Fibroblast of lung (primary cell): ENCODE data around the gene MSN. TPM values are rescaled to one million over a fixed set of nuclear protein-coding genes. Genes with fewer than 3 reads are reported as not detected.

Source experiments
- DNase-seq, 2 donors: peaks; one replicate each; pipeline versions ENCODE4 v3.0.0 to v3.0.0-alpha.2; 2010; ENCODE audit warnings: low read depth in 2 of 2
- H2AFZ ChIP-seq: 2 replicates; pipeline ENCODE4 v1.5.1; 2012; ENCODE audit warnings: low read length, control low read depth, inconsistent platforms
- H3K27ac ChIP-seq: 2 replicates; pipeline ENCODE4 v1.5.1; 2011; ENCODE audit warnings: low read length, control low read depth; ENCODE audit not compliant: insufficient read depth
- H3K27me3 ChIP-seq: 2 replicates; pipeline ENCODE4 v1.5.1; 2011; ENCODE audit warnings: mild to moderate bottlenecking, low read length; ENCODE audit not compliant: control insufficient read depth, insufficient read depth
- H3K36me3 ChIP-seq: 2 replicates; pipeline ENCODE4 v1.5.1; 2011; ENCODE audit warnings: low read length; ENCODE audit not compliant: control insufficient read depth, insufficient read depth
- H3K4me1 ChIP-seq: 2 replicates; pipeline ENCODE4 v1.5.1; 2011; ENCODE audit warnings: low read length; ENCODE audit not compliant: control insufficient read depth, insufficient read depth; ENCODE audit errors: extremely low read depth
- H3K4me2 ChIP-seq: 2 replicates; pipeline ENCODE4 v1.5.1; 2011; ENCODE audit warnings: low read length, control low read depth; ENCODE audit not compliant: insufficient read depth; ENCODE audit errors: extremely low read depth
- H3K4me3 ChIP-seq, 4 experiments: fragments of 200-600 bp in 1 of 4; sonication (generic) in 1 of 4; replicated peaks in 1 of 4; 2 replicates each; pipeline ENCODE4 v1.5.1; 2011 to 2016; ENCODE audit warnings: low read length in 4 of 4, low read depth in 3 of 4, mild to moderate bottlenecking in 3 of 4, control low read depth in 2 of 4, inconsistent platforms in 1 of 4, mixed read lengths in 1 of 4; ENCODE audit not compliant: insufficient read depth in 1 of 4; ENCODE audit errors: control extremely low read depth in 1 of 4
- H3K79me2 ChIP-seq: 2 replicates; pipeline ENCODE4 v1.5.1; 2012; ENCODE audit warnings: mild to moderate bottlenecking, low read length, inconsistent platforms; ENCODE audit not compliant: control insufficient read depth, insufficient read depth
- H3K9ac ChIP-seq: 2 replicates; pipeline ENCODE4 v1.5.1; 2011; ENCODE audit warnings: mild to moderate bottlenecking, low read length, control low read depth; ENCODE audit not compliant: insufficient read depth
- H3K9me3 ChIP-seq: 2 replicates; pipeline ENCODE4 v1.5.1; 2012; ENCODE audit warnings: low read depth, low read length; ENCODE audit not compliant: control insufficient read depth, insufficient read depth
- H4K20me1 ChIP-seq: 2 replicates; pipeline ENCODE4 v1.5.1; 2011; ENCODE audit warnings: low read length; ENCODE audit not compliant: control insufficient read depth, insufficient read depth; ENCODE audit errors: extremely low read depth
- EZH2 ChIP-seq: IDR thresholded peaks from 2 replicates; pipeline ENCODE4 v1.5.1; 2012; ENCODE audit warnings: low read length, control low read depth, mild to moderate bottlenecking; ENCODE audit errors: missing control alignments
- polyA plus RNA-seq, 2 donors: library from polyadenylated mRNA; depleted of rRNA in 1 of 2; stranded (reverse) in 1 of 2; unstranded in 1 of 2; fragments of >200 nt; gene quantifications; 2 replicates each; pipeline ENCODE4 v1.2.1, GENCODE V29; 2011 to 2012; ENCODE audit warnings: missing spikeins in 1 of 2
- total RNA-seq: library from RNA; depleted of rRNA; stranded (reverse); fragments of >200 nt; gene quantifications from 2 replicates; pipeline ENCODE4 v1.2.1, GENCODE V29; 2014
- TF ChIP-seq, protein P1 (sequence below), 2 donors: IDR thresholded peaks in 1 of 2; conservative IDR thresholded peaks in 1 of 2; 1 replicate in 1 of 2; 2 replicates in 1 of 2; pipeline ENCODE4 v1.5.1; 2011 to 2012; ENCODE audit warnings: low read length in 2 of 2, control low read depth in 1 of 2, inconsistent platforms in 1 of 2, low read depth in 1 of 2, mild to moderate bottlenecking in 1 of 2

Gene MSN
- total and polyA plus RNA-seq, 2 donors (not counting 1 experiment from before 2014, with no cell fraction given), result 148 to 488 TPM

DNA sequence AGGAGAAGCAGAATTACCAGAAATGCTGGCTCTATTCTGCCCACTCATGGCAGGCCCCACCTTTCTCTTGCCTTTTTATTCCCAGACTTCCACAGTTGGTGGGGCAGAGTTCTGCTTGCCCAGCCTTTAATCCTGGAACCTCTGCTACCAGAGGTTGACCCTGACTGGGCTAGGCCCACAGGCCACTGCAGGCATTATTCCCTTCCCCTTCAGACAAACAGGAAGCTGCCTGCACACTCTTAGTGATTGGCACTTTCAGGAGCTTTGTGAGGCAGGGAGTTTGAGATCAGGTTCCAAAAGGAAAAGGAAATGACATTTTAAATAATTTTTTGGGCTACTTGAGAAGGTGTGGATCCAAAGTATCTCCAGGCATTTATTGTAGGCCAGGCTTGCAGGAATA is 18.8 kb downstream of the MSN start:
- no peak overlapping the region for H3K27ac ChIP-seq
- peaks cover 13% of the 10 kb centered on the region for H3K4me1 ChIP-seq
- no peak overlapping the region for H3K9ac ChIP-seq

DNA sequence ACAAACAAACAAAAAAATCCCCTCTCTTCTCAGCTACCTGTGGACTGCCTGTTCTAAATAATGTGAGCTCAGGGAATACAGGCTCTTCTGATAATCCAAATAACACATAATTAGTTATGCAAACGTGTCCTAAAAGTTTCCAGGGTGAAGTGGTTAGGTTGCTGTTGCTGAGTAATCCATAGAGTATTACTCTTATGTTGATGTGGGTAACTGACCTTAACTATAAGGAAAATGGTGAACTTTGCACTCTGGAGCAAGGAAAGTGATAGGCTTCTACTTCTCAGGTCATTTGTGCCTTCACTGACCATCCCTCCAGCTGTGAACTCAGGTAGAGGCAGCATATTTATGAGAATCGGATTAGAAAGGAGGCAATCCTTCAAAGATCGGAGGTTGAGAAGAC is 19.9 kb downstream of the MSN start:
- TF ChIP-seq, protein P1, sequence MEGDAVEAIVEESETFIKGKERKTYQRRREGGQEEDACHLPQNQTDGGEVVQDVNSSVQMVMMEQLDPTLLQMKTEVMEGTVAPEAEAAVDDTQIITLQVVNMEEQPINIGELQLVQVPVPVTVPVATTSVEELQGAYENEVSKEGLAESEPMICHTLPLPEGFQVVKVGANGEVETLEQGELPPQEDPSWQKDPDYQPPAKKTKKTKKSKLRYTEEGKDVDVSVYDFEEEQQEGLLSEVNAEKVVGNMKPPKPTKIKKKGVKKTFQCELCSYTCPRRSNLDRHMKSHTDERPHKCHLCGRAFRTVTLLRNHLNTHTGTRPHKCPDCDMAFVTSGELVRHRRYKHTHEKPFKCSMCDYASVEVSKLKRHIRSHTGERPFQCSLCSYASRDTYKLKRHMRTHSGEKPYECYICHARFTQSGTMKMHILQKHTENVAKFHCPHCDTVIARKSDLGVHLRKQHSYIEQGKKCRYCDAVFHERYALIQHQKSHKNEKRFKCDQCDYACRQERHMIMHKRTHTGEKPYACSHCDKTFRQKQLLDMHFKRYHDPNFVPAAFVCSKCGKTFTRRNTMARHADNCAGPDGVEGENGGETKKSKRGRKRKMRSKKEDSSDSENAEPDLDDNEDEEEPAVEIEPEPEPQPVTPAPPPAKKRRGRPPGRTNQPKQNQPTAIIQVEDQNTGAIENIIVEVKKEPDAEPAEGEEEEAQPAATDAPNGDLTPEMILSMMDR (conservative IDR thresholded peaks at IDR 0.05 in 1 of 2, IDR thresholded peaks at IDR 0.05 in 1 of 2; ENCODE audit: low read depth in 1 of 2, low read length in 2 of 2), result no peak
- no peak for TF ChIP-seq EZH2
- H3K9me3 ChIP-seq, result no peaks in the 10 kb centered on the region
- peak overlapping the region; percentile 38 for H3K27ac ChIP-seq
- peaks cover 95% of the 10 kb centered on the region for H3K79me2 ChIP-seq
- peaks cover 5% of the 10 kb centered on the region for H4K20me1 ChIP-seq
- H3K9ac ChIP-seq, result no peak overlapping the region
- DNase-seq, result no peak
- no peak overlapping the region for H3K4me3 ChIP-seq
- no peaks in the 10 kb centered on the region for H3K27me3 ChIP-seq
- H3K4me1 ChIP-seq, result peaks cover 16% of the 10 kb centered on the region
- no peaks in the 10 kb centered on the region for H3K36me3 ChIP-seq
- H3K4me2 ChIP-seq, result no peak overlapping the region
- no peak overlapping the region for H2AFZ ChIP-seq

More for the DNA sequence above, 18.8 kb downstream of the MSN start:
- Histone ChIP-seq H4K20me1 (peaks cover 2% of the 10 kb centered on the region), H2AFZ (no peak overlapping the region), H3K4me2 (no peak overlapping the region), H3K79me2 (peaks cover 96% of the 10 kb centered on the region), H3K9me3 (no peaks in the 10 kb centered on the region), H3K36me3 (no peaks in the 10 kb centered on the region), H3K27me3 (no peaks in the 10 kb centered on the region), H3K4me3 (no peak overlapping the region)
- DNase-seq, result no peak
- TF ChIP-seq, protein P1 (conservative IDR thresholded peaks at IDR 0.05 in 1 of 2, IDR thresholded peaks at IDR 0.05 in 1 of 2; ENCODE audit: low read depth in 1 of 2, low read length in 2 of 2), result no peak
- no peak for TF ChIP-seq EZH2

DNA sequence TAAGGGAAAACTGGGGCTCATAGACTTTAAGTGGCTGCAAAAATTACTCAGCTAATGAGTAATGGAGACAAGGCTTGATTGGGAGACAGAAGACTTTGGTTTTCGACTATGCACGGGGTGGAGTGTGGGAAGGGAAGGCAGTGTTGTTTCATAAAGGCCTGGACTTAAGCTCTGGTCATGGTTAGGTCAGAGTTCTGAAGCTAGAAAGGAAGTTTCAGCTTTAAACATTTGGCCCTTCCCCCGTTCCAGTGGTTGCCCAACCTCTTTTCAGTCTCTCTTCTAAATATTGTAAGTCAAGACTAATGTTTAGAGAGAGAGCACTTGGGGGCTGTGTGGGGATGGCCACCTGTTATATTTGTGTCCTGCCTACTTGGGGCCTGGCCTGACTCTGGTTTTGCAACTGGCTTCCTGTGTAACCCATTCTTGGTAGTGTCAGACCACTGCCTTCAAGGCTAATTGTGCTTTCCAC is 21.0 kb downstream of the MSN start:
- Histone ChIP-seq H3K36me3 (no peaks in the 10 kb centered on the region), H3K9me3 (no peaks in the 10 kb centered on the region), H2AFZ (no peak overlapping the region), H3K79me2 (peaks cover 94% of the 10 kb centered on the region), H3K27me3 (no peaks in the 10 kb centered on the region), H3K9ac (no peak overlapping the region), H3K4me1 (peaks cover 16% of the 10 kb centered on the region), H3K27ac (peak overlapping the region; percentile 28), H3K4me2 (no peak overlapping the region), H3K4me3 (no peak overlapping the region), H4K20me1 (peaks cover 5% of the 10 kb centered on the region)
- peak; percentile 72 to 77 for DNase-seq
- no peak for TF ChIP-seq EZH2
- TF ChIP-seq, protein P1 (conservative IDR thresholded peaks at IDR 0.05 in 1 of 2, IDR thresholded peaks at IDR 0.05 in 1 of 2; ENCODE audit: low read depth in 1 of 2, low read length in 2 of 2), result no peak
